Kidney (tissue), 14 donors: Measurements from ENCODE around the gene CCDC110. TPM values are rescaled to one million over a fixed set of nuclear protein-coding genes. Genes with fewer than 3 reads are reported as not detected.

Source experiments
- DNase-seq, 5 donors: peaks; one replicate each; pipeline ENCODE4 v3.0.0-alpha.2; 2013 to 2020
- FAIRE-seq: peaks from 2 replicates; lab custom pipeline; 2012; peaks lifted over from hg19 to GRCh38; lab: Jason Lieb, UNC
- H3K27ac ChIP-seq, 2 donors: one replicate each; pipeline ENCODE4 v1.7.0; 2013; ENCODE audit warnings: low read depth in 2 of 2, low read length in 2 of 2, inconsistent platforms in 1 of 2
- H3K27me3 ChIP-seq: one replicate; pipeline ENCODE4 v1.7.1; 2013; ENCODE audit warnings: low read length, inconsistent platforms; ENCODE audit not compliant: control insufficient read depth, insufficient read depth
- H3K36me3 ChIP-seq, 3 donors: one replicate each; pipeline versions ENCODE4 v1.7.0 to v1.7.1; 2013; ENCODE audit warnings: low read length in 3 of 3, control low read depth in 1 of 3, inconsistent platforms in 1 of 3; ENCODE audit not compliant: insufficient read depth in 3 of 3, control insufficient read depth in 2 of 3
- H3K4me1 ChIP-seq, 3 donors: one replicate each; pipeline versions ENCODE4 v1.7.0 to v1.7.1; 2013; ENCODE audit warnings: low read length in 3 of 3, inconsistent platforms in 1 of 3, low read depth in 1 of 3; ENCODE audit not compliant: control insufficient read depth in 2 of 3, insufficient read depth in 2 of 3
- H3K4me3 ChIP-seq, 3 donors: one replicate each; pipeline versions ENCODE4 v1.7.0 to v1.8.1; 2013; ENCODE audit warnings: low read length in 3 of 3, control low read depth in 1 of 3, inconsistent platforms in 1 of 3
- H3K9ac ChIP-seq, 3 donors: one replicate each; pipeline versions ENCODE4 v1.7.0 to v1.7.1; 2013; ENCODE audit warnings: low read length in 3 of 3, control low read depth in 1 of 3, inconsistent platforms in 1 of 3
- H3K9me3 ChIP-seq, 3 donors: one replicate each; pipeline versions ENCODE4 v1.7.0 to v1.7.1; 2013; ENCODE audit warnings: low read length in 3 of 3, control low read depth in 1 of 3, inconsistent platforms in 1 of 3; ENCODE audit not compliant: control insufficient read depth in 2 of 3, insufficient read depth in 1 of 3
- intact Hi-C: fragments of 100-400 bp; cut with DNase I; formaldehyde crosslinking; loops from one replicate; pipeline ENCODE4 v1.11.1; 2022
- polyA plus RNA-seq: library from polyadenylated mRNA; stranded (reverse); fragments of 350-450 nt; fragmentation: Illumina TruSeq; extraction: RNeasy Lipid Tissue Mini Kit (QIAGEN cat#74804); gene quantifications from one replicate; pipeline ENCODE4 v1.2.3, GENCODE V29; 2014; ENCODE audit warnings: low read depth, low replicate concordance; ENCODE audit not compliant: insufficient read depth
- total RNA-seq: library from RNA; stranded (reverse); fragmentation: NEBNext Ultra II Directional; extraction: Animal tissue kit (Norgen Biotek cat#: 25700); gene quantifications from one replicate; pipeline ENCODE4 v1.2.1, GENCODE V29; 2021
- TF ChIP-seq, protein P1 (sequence below): IDR thresholded peaks from 3 replicates; pipeline ENCODE4 v1.5.1; 2012; ENCODE audit warnings: mild to moderate bottlenecking, moderate library complexity, borderline replicate concordance; ENCODE audit not compliant: insufficient read depth; ENCODE audit errors: extremely low read depth
- donor health status: control.
- donor health status: control.
- donor health status: control.
- donor health status: control.
- donor health status: control.
- donor health status: DM: yes; HTN: yes; CAD: no.
- donor health status: Normal renal cell carcinoma (clear cell type).

The CCDC110 gene
- total and polyA plus RNA-seq, 2 donors from 2014 or later: 2.2 to 4.5 TPM

DNA sequence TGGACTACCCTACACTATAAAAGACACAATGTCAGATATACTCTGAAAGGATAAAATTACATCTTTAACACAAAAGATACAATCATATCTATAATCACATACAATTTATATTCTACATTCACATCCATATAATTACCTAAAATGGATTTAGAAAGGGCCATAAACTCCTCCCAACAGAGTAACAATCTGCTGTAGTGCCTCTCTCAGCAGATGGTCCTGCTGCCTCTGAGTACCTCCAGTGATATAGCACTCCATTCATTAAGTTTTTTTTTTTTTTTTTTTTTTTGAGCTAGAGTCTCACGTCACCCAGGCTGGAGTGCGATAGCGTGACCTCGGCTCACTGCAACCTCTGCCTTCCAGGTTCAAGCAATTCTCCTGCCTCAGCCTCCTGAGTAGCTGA is 67.5 kb downstream of the CCDC110 start:
- H3K36me3 ChIP-seq: peaks cover 0 to 48% (median 7%) of the 10 kb centered on the region in 3 donors
- FAIRE-seq: no peak
- intact Hi-C loops: no loop called here

DNA sequence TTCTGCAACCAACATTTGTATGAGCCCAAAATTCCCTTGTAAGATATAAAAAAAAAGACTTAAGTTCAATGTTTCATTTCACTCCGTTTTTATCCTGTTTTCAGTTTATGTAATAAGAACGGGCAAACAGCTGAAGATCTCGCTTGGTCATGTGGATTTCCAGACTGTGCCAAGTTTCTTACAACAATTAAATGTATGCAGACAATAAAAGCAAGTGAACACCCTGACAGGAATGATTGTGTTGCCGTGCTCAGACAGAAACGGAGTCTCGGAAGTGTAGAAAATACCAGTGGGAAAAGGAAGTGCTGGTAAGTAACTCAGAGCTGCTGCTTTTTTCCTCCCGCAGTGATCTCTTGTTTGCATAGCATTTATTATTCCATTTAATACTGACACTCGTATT is 72.1 kb downstream of the CCDC110 start:
- H3K27me3 ChIP-seq: no peaks in the 10 kb centered on the region
- TF ChIP-seq, protein P1, sequence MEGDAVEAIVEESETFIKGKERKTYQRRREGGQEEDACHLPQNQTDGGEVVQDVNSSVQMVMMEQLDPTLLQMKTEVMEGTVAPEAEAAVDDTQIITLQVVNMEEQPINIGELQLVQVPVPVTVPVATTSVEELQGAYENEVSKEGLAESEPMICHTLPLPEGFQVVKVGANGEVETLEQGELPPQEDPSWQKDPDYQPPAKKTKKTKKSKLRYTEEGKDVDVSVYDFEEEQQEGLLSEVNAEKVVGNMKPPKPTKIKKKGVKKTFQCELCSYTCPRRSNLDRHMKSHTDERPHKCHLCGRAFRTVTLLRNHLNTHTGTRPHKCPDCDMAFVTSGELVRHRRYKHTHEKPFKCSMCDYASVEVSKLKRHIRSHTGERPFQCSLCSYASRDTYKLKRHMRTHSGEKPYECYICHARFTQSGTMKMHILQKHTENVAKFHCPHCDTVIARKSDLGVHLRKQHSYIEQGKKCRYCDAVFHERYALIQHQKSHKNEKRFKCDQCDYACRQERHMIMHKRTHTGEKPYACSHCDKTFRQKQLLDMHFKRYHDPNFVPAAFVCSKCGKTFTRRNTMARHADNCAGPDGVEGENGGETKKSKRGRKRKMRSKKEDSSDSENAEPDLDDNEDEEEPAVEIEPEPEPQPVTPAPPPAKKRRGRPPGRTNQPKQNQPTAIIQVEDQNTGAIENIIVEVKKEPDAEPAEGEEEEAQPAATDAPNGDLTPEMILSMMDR: no peak
- no peak overlapping the region for H3K4me3 ChIP-seq
- H3K27ac ChIP-seq: no peak overlapping the region
- H3K36me3 ChIP-seq: peaks cover 0 to 30% (median 2%) of the 10 kb centered on the region in 3 donors
- no peak for DNase-seq
- no peaks in the 10 kb centered on the region for H3K9me3 ChIP-seq
- no peak overlapping the region for H3K9ac ChIP-seq
- intact Hi-C loops: no loop called here
- H3K4me1 ChIP-seq: peaks cover 0 to 9% (median 0%) of the 10 kb centered on the region in 3 donors
- FAIRE-seq: no peak

More for the DNA sequence above, 67.5 kb downstream of the CCDC110 start:
- Histone ChIP-seq H3K9me3 (no peaks in the 10 kb centered on the region), H3K4me3 (no peak overlapping the region), H3K27ac (no peak overlapping the region), H3K9ac (no peak overlapping the region), H3K27me3 (no peaks in the 10 kb centered on the region), H3K4me1 (no peaks in the 10 kb centered on the region)
- TF ChIP-seq, protein P1: no peak
- DNase-seq: no peak

DNA sequence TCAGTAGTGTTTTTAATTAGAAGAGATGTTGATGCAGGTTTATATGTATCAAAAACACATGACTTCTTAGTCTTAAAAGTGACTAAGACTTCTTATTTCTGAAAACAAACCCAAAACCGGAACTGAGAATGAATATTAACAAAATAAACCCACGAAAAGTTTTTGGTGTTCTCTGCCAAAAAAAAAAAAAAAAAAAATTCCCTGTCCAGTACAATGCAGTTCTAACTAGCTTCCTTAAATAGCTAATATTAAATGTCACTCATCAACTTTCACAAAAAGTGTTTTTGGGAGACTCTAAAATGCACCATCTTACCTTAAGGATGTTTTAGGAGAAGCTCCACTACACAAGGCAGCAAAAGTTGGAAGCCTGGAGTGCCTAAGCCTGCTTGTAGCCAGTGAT is 72.9 kb downstream of the CCDC110 start:
- H3K36me3 ChIP-seq: peaks cover 0 to 30% (median 2%) of the 10 kb centered on the region in 3 donors
- peaks cover 0 to 9% (median 0%) of the 10 kb centered on the region in 3 donors for H3K4me1 ChIP-seq
- H3K9ac ChIP-seq: no peak overlapping the region
- H3K9me3 ChIP-seq: no peaks in the 10 kb centered on the region
- DNase-seq: no peak
- FAIRE-seq: no peak
- no peak overlapping the region for H3K4me3 ChIP-seq
- intact Hi-C loops: no loop called here
- H3K27me3 ChIP-seq: no peaks in the 10 kb centered on the region
- H3K27ac ChIP-seq: no peak overlapping the region
- TF ChIP-seq, protein P1: no peak
